ENCODE measurements around the gene MFF.

The MFF gene

GRCh38 chr2:227324995-227325838, at the start of gene MFF:
TSS of gene MFF (plus strand) at chr2:227325251. CDS start at chr2:227330666, 5,415 bp downstream.
- peak; percentile 94 for DNase-seq

GRCh38 chr2:227280895-227281294, 44.2 kb upstream of the MFF start:
- DNase-seq, result no peak

- DNase-seq, result no peak
Observed at GRCh38 chr2:227285741-227286236, 39.3 kb upstream of the MFF start.

- DNase-seq, result no peak
Observed at GRCh38 chr2:227287771-227288170, 37.3 kb upstream of the MFF start.

GRCh38 chr2:227292314-227292713, 32.7 kb upstream of the MFF start:
- DNase-seq, result no peak

- no peak for DNase-seq
Observed at GRCh38 chr2:227293531-227293930, 31.5 kb upstream of the MFF start.

- DNase-seq, result no peak
Observed at GRCh38 chr2:227295806-227296205, 29.2 kb upstream of the MFF start.

GRCh38 chr2:227296671-227297405, 28.2 kb upstream of the MFF start:
- no peak for DNase-seq

GRCh38 chr2:227301523-227301922, 23.5 kb upstream of the MFF start:
- DNase-seq, result no peak

GRCh38 chr2:227308784-227309183, 16.3 kb upstream of the MFF start:
- DNase-seq, result no peak

GRCh38 chr2:227310756-227311110, 14.3 kb upstream of the MFF start:
- no peak for DNase-seq

- no peak for DNase-seq
Observed at GRCh38 chr2:227311861-227312506, 13.1 kb upstream of the MFF start.

GRCh38 chr2:227312579-227312978, 12.5 kb upstream of the MFF start:
- DNase-seq, result no peak

- DNase-seq, result no peak
Observed at GRCh38 chr2:227313310-227313709, 11.7 kb upstream of the MFF start.

GRCh38 chr2:227317834-227318233, 7.2 kb upstream of the MFF start:
- no peak for DNase-seq

GRCh38 chr2:227320305-227321094, 4.6 kb upstream of the MFF start:
- DNase-seq, result no peak

GRCh38 chr2:227322530-227323205, 2.4 kb upstream of the MFF start:
- no peak for DNase-seq

GRCh38 chr2:227323818-227324217, 1.2 kb upstream of the MFF start:
- DNase-seq, result no peak

- no peak for DNase-seq
Observed at GRCh38 chr2:227324642-227324994, 433 bp upstream of the MFF start.

GRCh38 chr2:227325839-227326195, 766 bp downstream of the MFF start:
- DNase-seq, result no peak

GRCh38 chr2:227326783-227327182, 1.7 kb downstream of the MFF start:
- DNase-seq, result no peak

- DNase-seq, result no peak
Observed at GRCh38 chr2:227335713-227336112, 10.7 kb downstream of the MFF start.
